ENCODE measurements around the gene CACNA1D.
A peak's percentile ranks its signal among the peaks of the same experiment; 100 is the strongest.

The CACNA1D gene

GRCh38 chr3:53807117-53807810 is 312.9 kb downstream of the CACNA1D start:
- Histone ChIP-seq H3K79me2 (ENCODE audit: low read length) (no peaks in the 10 kb centered on the region), H3K9ac (ENCODE audit: low read length) (peak overlapping the region; percentile 8; the same call in 1 of the 2 replicates), H3K4me3 (ENCODE audit: low read length) (peak overlapping the region; percentile 1; the same call in 1 of the 2 replicates), H3K9me3 (ENCODE audit: insufficient read depth, low read length) (no peaks in the 10 kb centered on the region), H3K4me2 (ENCODE audit: low read length) (peak overlapping the region; percentile 49), H3K27ac (ENCODE audit: low read length) (peak overlapping the region; percentile 31), H4K20me1 (ENCODE audit: insufficient read depth, low read length) (no peaks in the 10 kb centered on the region), H2AFZ (ENCODE audit: low read depth, low read length) (peak overlapping the region; percentile 78; the same call in 1 of the 2 replicates), H3K36me3 (replicated peaks; ENCODE audit: low read depth, low read length) (no peaks in the 10 kb centered on the region), H3K27me3 (ENCODE audit: low read depth, low read length) (no peaks in the 10 kb centered on the region), H3K4me1 (ENCODE audit: low read length) (peaks cover 18% of the 10 kb centered on the region)
- TF ChIP-seq EZH2phosphoT487 (IDR thresholded peaks at IDR 0.05; ENCODE audit: low read depth) (no peak), CTCF (IDR thresholded peaks at IDR 0.05; ENCODE audit: low read depth, low read length) (no peak)

- Histone ChIP-seq H3K9ac (ENCODE audit: low read length) (no peak overlapping the region), H3K36me3 (replicated peaks; ENCODE audit: low read depth, low read length) (no peaks in the 10 kb centered on the region), H4K20me1 (ENCODE audit: insufficient read depth, low read length) (no peaks in the 10 kb centered on the region), H3K4me1 (ENCODE audit: low read length) (peaks cover 18% of the 10 kb centered on the region), H3K27ac (ENCODE audit: low read length) (no peak overlapping the region), H3K9me3 (ENCODE audit: insufficient read depth, low read length) (no peaks in the 10 kb centered on the region), H2AFZ (ENCODE audit: low read depth, low read length) (no peak overlapping the region), H3K27me3 (ENCODE audit: low read depth, low read length) (no peaks in the 10 kb centered on the region), H3K79me2 (ENCODE audit: low read length) (no peaks in the 10 kb centered on the region), H3K4me2 (ENCODE audit: low read length) (no peak overlapping the region), H3K4me3 (ENCODE audit: low read length) (no peak overlapping the region)
- TF ChIP-seq EZH2phosphoT487 (IDR thresholded peaks at IDR 0.05; ENCODE audit: low read depth) (no peak), CTCF (IDR thresholded peaks at IDR 0.05; ENCODE audit: low read depth, low read length) (no peak)
Measured at GRCh38 chr3:53808496-53808895, 314.1 kb downstream of the CACNA1D start.

- Histone ChIP-seq H3K4me1 (ENCODE audit: low read length) (peaks cover 18% of the 10 kb centered on the region), H3K4me2 (ENCODE audit: low read length) (no peak overlapping the region), H3K79me2 (ENCODE audit: low read length) (no peaks in the 10 kb centered on the region), H3K36me3 (replicated peaks; ENCODE audit: low read depth, low read length) (no peaks in the 10 kb centered on the region), H3K4me3 (ENCODE audit: low read length) (no peak overlapping the region), H3K27ac (ENCODE audit: low read length) (no peak overlapping the region), H3K27me3 (ENCODE audit: low read depth, low read length) (no peaks in the 10 kb centered on the region), H4K20me1 (ENCODE audit: insufficient read depth, low read length) (no peaks in the 10 kb centered on the region), H2AFZ (ENCODE audit: low read depth, low read length) (no peak overlapping the region), H3K9ac (ENCODE audit: low read length) (no peak overlapping the region), H3K9me3 (ENCODE audit: insufficient read depth, low read length) (no peaks in the 10 kb centered on the region)
- TF ChIP-seq CTCF (IDR thresholded peaks at IDR 0.05; ENCODE audit: low read depth, low read length) (no peak), EZH2phosphoT487 (IDR thresholded peaks at IDR 0.05; ENCODE audit: low read depth) (no peak)
Measured at GRCh38 chr3:53809267-53809666, 314.9 kb downstream of the CACNA1D start.

- Histone ChIP-seq H3K36me3 (replicated peaks; ENCODE audit: low read depth, low read length) (no peaks in the 10 kb centered on the region), H3K79me2 (ENCODE audit: low read length) (no peaks in the 10 kb centered on the region), H3K9me3 (ENCODE audit: insufficient read depth, low read length) (no peaks in the 10 kb centered on the region), H3K4me1 (ENCODE audit: low read length) (peaks cover 18% of the 10 kb centered on the region), H3K4me2 (ENCODE audit: low read length) (no peak overlapping the region), H2AFZ (ENCODE audit: low read depth, low read length) (no peak overlapping the region), H3K27me3 (ENCODE audit: low read depth, low read length) (no peaks in the 10 kb centered on the region), H3K4me3 (ENCODE audit: low read length) (no peak overlapping the region), H3K9ac (ENCODE audit: low read length) (no peak overlapping the region), H4K20me1 (ENCODE audit: insufficient read depth, low read length) (no peaks in the 10 kb centered on the region), H3K27ac (ENCODE audit: low read length) (no peak overlapping the region)
- TF ChIP-seq EZH2phosphoT487 (IDR thresholded peaks at IDR 0.05; ENCODE audit: low read depth) (no peak), CTCF (IDR thresholded peaks at IDR 0.05; ENCODE audit: low read depth, low read length) (no peak)
Measured at GRCh38 chr3:53809764-53810400, 315.5 kb downstream of the CACNA1D start.

All from OCI-LY3 (cell line).